Coronary artery (tissue), 2 donors: Measurements from ENCODE around the gene COG1.
A peak's percentile ranks its signal among the peaks of the same experiment; 100 is the strongest.

Experiments used
- DNase-seq: peaks from one replicate; pipeline ENCODE4 v3.0.0-alpha.2; 2017; ENCODE audit warnings: low spot score
- H3K27ac ChIP-seq, 2 donors: fragments of 200-600 bp; sonication (generic); one replicate each; pipeline ENCODE4 v1.5.1; 2016 to 2019
- H3K4me3 ChIP-seq: fragments of 200-600 bp; sonication (generic); 2 replicates; pipeline ENCODE4 v1.5.1; 2016; ENCODE audit warnings: mild to moderate bottlenecking, moderate library complexity
- CTCF ChIP-seq: fragments of 200-600 bp; sonication (generic); IDR thresholded peaks from one replicate; pipeline ENCODE4 v1.5.1; 2019; ENCODE audit warnings: antibody characterized with exemption

Gene COG1

GRCh38 chr17:73231395-73231794 is 38.5 kb downstream of the COG1 start:
- TF ChIP-seq CTCF, result no peak
- Histone ChIP-seq H3K27ac (peak overlapping the region; percentile 86 to 92), H3K4me3 (peak overlapping the region; percentile 94)
- no peak for DNase-seq

GRCh38 chr17:73231841-73232586 is 39.2 kb downstream of the COG1 start:
- Histone ChIP-seq H3K27ac (peak overlapping the region; percentile 86 to 92), H3K4me3 (peak overlapping the region; percentile 94)
- peak; percentile 96 for DNase-seq
- peak; percentile 14 for TF ChIP-seq CTCF

GRCh38 chr17:73232587-73233373 is 39.9 kb downstream of the COG1 start:
- H3K4me3 ChIP-seq, result peak overlapping the region; percentile 94
- H3K27ac ChIP-seq, result peak overlapping the region; percentile 86 to 92
- DNase-seq, result no peak
- no peak for TF ChIP-seq CTCF

- H3K27ac ChIP-seq, result no peak overlapping the region
- no peak overlapping the region for H3K4me3 ChIP-seq
- no peak for DNase-seq
- TF ChIP-seq CTCF, result no peak
These were observed 41.9 kb downstream of the COG1 start for GRCh38 chr17:73234736-73235135.

GRCh38 chr17:73237714-73238113 is 44.9 kb downstream of the COG1 start:
- TF ChIP-seq CTCF, result no peak
- no peak for DNase-seq
- Histone ChIP-seq H3K27ac (no peak overlapping the region), H3K4me3 (no peak overlapping the region)

GRCh38 chr17:73240561-73240960 is 47.7 kb downstream of the COG1 start:
- TF ChIP-seq CTCF, result no peak
- H3K27ac ChIP-seq, result no peak overlapping the region
- H3K4me3 ChIP-seq, result no peak overlapping the region
- no peak for DNase-seq
